Esophagus squamous epithelium (tissue), 5 donors: ENCODE measurements around the gene CIDEB. TPM values are rescaled to one million over a fixed set of nuclear protein-coding genes. Genes with fewer than 3 reads are reported as not detected.
A peak's percentile ranks its signal among the peaks of the same experiment; 100 is the strongest.

Experiments
- DNase-seq: peaks from one replicate; lab custom pipeline; 2025; lab: John Stamatoyannopoulos, UW
- H3K27ac ChIP-seq, 4 donors: fragments of 200-600 bp; sonication (generic); one replicate each; pipeline ENCODE4 v1.5.1; 2016 to 2019; ENCODE audit warnings: mild to moderate bottlenecking in 1 of 4
- H3K27me3 ChIP-seq, 4 donors: fragments of 200-600 bp; sonication (generic); 1 replicate in 3 of 4; 2 replicates in 1 of 4; pipeline versions ENCODE4 v1.5.1 to v1.6.0; 2017 to 2021; ENCODE audit warnings: antibody characterized with exemption in 1 of 4
- H3K36me3 ChIP-seq, 3 donors: fragments of 200-600 bp; sonication (generic); one replicate each; pipeline ENCODE4 v1.5.1; 2016 to 2019
- H3K4me1 ChIP-seq, 3 donors: fragments of 200-600 bp; sonication (generic); one replicate each; pipeline ENCODE4 v1.5.1; 2017 to 2019
- H3K4me3 ChIP-seq, 4 donors: fragments of 200-600 bp; sonication (generic); 1 replicate in 3 of 4; 2 replicates in 1 of 4; pipeline ENCODE4 v1.5.1; 2016 to 2019; ENCODE audit warnings: mild to moderate bottlenecking in 2 of 4, moderate library complexity in 1 of 4
- H3K9me3 ChIP-seq, 3 donors: fragments of 200-600 bp; sonication (generic); one replicate each; pipeline ENCODE4 v1.5.1; 2016 to 2019
- POLR2A ChIP-seq, 4 donors: fragments of 450-650 bp; IDR thresholded peaks; one replicate each; pipeline ENCODE4 v1.6.1; 2017; ENCODE audit warnings: antibody characterized with exemption in 4 of 4, mild to moderate bottlenecking in 4 of 4, moderate library complexity in 3 of 4
- WGBS, 2 donors: methylation state at CpG; one replicate each; pipeline ENCODE4 v1.1.5; 2018; 5-methylcytosine and 5-hydroxymethylcytosine counted together
- intact Hi-C: fragments of 100-400 bp; cut with DNase I; formaldehyde crosslinking; loops from one replicate; pipeline ENCODE4 v1.15.0; 2022
- total RNA-seq, 4 donors: library from RNA; depleted of rRNA; stranded (reverse); fragments of >200 nt; gene quantifications; one replicate each; pipeline ENCODE4 v1.1.0, GENCODE V29; 2016
- TF ChIP-seq, protein P1 (sequence below), 6 experiments: fragments of 450-650 bp in 4 of 6; fragments of 200-600 bp in 2 of 6; sonication (generic) in 2 of 6; IDR thresholded peaks; one replicate each; pipeline ENCODE4 v1.5.1; 2016 to 2019; ENCODE audit warnings: antibody characterized with exemption in 6 of 6, mild to moderate bottlenecking in 4 of 6, moderate library complexity in 4 of 6
- donor health status: DM: yes; HTN: yes; CAD: no.

Gene CIDEB
- total RNA-seq, 4 donors from 2014 or later = 18.3 to 41.4 (median 30.4) TPM

DNA sequence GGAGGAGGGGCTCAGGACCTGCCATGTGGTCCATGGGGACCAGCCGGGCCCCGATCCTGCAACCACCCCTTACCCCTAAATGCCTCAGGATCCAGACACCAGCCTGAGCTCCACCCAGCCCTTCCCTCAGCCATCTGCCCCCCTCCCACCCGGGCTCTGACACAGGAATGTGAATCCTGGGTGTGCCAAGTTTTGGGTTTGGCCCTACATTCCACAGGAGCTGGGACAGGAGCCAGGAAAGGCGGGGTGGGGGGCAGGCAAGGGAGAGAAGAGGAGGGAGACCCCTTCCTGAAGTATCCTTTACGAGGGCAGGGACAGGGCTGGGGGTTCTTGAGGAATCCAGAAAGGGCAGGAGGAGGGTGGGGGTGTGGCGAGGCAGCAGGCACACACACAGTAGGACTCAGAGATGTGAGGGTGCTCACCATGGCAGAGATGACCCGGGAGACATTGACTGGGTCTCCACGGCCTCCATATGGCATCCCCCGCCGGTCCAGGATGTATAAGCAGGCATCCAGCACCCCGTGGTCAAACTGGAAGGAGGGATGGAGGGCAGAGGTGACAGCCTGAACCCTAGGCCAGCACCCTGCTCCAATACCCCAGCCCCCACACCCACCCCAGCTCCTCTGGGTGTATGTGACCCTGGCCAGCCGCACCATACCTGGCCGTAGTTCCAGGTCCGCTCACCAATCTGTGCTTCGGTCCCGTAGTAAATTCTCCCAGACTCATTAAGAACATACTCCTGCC lies 48.3 kb downstream of the CIDEB start:
- TF ChIP-seq, protein P1, sequence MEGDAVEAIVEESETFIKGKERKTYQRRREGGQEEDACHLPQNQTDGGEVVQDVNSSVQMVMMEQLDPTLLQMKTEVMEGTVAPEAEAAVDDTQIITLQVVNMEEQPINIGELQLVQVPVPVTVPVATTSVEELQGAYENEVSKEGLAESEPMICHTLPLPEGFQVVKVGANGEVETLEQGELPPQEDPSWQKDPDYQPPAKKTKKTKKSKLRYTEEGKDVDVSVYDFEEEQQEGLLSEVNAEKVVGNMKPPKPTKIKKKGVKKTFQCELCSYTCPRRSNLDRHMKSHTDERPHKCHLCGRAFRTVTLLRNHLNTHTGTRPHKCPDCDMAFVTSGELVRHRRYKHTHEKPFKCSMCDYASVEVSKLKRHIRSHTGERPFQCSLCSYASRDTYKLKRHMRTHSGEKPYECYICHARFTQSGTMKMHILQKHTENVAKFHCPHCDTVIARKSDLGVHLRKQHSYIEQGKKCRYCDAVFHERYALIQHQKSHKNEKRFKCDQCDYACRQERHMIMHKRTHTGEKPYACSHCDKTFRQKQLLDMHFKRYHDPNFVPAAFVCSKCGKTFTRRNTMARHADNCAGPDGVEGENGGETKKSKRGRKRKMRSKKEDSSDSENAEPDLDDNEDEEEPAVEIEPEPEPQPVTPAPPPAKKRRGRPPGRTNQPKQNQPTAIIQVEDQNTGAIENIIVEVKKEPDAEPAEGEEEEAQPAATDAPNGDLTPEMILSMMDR (IDR thresholded peaks at IDR 0.05) = no peak
- TF ChIP-seq POLR2A (IDR thresholded peaks at IDR 0.05) = no peak
- Histone ChIP-seq H3K9me3 (no peaks in the 10 kb centered on the region), H3K36me3 (peaks cover 0 to 78% (median 17%) of the 10 kb centered on the region in 3 donors), H3K4me1 (peaks cover 9 to 58% (median 32%) of the 10 kb centered on the region in 3 donors), H3K4me3 (peak overlapping the region; percentile 36 to 57 (median 48)), H3K27me3 (no peaks in the 10 kb centered on the region), H3K27ac (peak overlapping the region; percentile 81 to 89 (median 87))
- 73 to 76% methylated on average over 7 to 14 of the region's 16 CpGs for WGBS, 2 donors
- no peak for DNase-seq
- intact Hi-C loops = no loop called here

DNA sequence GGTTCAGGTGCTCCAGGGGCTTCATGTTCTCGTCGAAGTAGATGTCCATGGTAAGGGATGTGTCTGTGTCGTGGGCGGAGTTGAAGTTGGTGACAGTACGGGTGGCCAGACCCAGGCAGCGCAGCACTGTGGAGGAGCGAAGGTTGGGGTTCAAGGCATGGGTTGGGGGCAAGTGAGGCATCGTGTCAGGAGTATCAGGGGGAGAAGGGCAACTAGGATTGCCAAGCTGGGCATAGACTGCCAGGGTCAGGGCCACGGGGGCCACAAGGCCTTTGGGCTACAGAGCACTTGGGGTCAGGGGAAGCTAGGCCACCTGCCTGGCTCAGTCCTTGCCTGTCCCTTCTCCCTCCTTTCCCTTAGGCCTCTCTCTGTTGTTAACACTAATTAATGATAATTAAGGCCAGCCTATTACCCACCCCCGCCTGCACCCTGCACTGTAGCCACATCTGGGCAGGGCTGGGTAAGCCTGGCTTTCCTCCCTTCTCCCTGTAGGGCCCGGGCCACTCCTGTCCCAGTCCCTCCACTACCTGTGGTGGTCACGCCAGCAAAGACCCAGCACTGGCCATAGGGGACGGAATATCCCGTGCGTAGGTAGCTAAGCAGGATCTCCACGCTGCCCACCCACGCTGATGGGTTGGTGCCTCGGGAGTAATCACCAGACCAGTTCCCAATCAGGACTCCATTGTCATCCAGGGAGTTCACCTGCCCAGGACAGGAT lies 49.1 kb downstream of the CIDEB start:
- Histone ChIP-seq H3K27me3 (no peaks in the 10 kb centered on the region), H3K36me3 (peaks cover 0 to 85% (median 24%) of the 10 kb centered on the region in 3 donors), H3K27ac (peak overlapping the region; percentile 73 to 89 (median 84)), H3K4me3 (peak overlapping the region; percentile 36 to 57 (median 48)), H3K4me1 (peaks cover 9 to 51% (median 27%) of the 10 kb centered on the region in 3 donors), H3K9me3 (no peaks in the 10 kb centered on the region)
- WGBS, 2 donors = 71 to 90% methylated on average over 7 to 16 of the region's 18 CpGs
- no peak for DNase-seq
- intact Hi-C loops = no loop called here
- TF ChIP-seq, protein P1 (IDR thresholded peaks at IDR 0.05) = no peak

DNA sequence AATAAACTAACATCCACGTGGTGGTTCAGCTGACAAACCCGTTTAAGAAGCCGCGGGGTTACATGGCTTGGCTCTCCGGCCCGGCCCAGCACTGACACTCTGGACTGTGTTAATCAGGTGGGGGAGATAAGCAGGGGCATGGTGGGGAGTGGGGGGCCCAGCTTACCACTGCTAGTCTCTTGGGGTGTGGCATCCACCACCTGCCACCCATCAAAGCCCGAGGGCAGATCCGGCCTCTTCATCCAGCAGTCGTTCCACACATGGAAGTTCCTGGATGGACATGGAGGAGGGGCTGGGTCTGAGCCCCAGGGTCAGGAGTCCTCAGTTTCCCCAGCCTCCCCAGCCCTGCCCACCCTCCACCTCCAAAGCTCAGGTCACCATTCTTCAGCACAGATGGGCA lies 49.7 kb downstream of the CIDEB start:
- H3K36me3 ChIP-seq = peaks cover 0 to 91% (median 24%) of the 10 kb centered on the region in 3 donors
- WGBS, 2 donors = 76 to 86% methylated on average over 6 of the region's 9 CpGs

DNA sequence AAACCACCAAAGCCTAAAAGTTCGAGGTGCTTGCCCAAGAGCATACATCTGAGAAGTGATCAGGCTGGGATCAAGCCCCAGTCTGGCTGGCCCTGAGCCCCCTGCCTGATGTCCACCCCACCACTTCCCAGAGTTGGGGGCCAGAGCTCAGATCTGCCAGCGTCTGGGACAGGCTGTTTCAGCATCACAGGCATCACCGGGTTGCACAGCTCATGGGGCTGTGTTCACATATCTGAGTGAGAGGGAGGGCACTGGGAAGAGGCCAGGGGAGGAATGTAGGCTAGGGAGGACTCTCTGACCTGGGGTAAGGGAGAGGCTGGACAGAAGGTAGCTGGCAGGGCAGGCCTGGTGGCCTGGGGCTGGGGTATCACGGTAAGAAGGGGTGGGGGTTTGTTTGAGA lies 50.8 kb downstream of the CIDEB start:
- no peak for DNase-seq
- WGBS, 2 donors = 74 to 77% methylated on average over 3 to 4 of the region's 4 CpGs
- intact Hi-C loops = no loop called here
- TF ChIP-seq, protein P1 (IDR thresholded peaks at IDR 0.05) = no peak
- TF ChIP-seq POLR2A (IDR thresholded peaks at IDR 0.05) = no peak
- Histone ChIP-seq H3K4me1 (peaks cover 9 to 38% (median 17%) of the 10 kb centered on the region in 3 donors), H3K36me3 (peaks cover 7 to 99% (median 24%) of the 10 kb centered on the region in 3 donors), H3K4me3 (no peak overlapping the region), H3K27ac (peak overlapping the region in 3 of 4 donors; percentile 5 to 23 (median 14)), H3K9me3 (no peaks in the 10 kb centered on the region), H3K27me3 (no peaks in the 10 kb centered on the region)

More for the DNA sequence above, 49.7 kb downstream of the CIDEB start:
- Histone ChIP-seq H3K27me3 (no peaks in the 10 kb centered on the region), H3K4me1 (peaks cover 9 to 45% (median 21%) of the 10 kb centered on the region in 3 donors), H3K4me3 (peak overlapping the region in 1 of 4 donors; percentile 51), H3K27ac (peak overlapping the region; percentile 73 to 89 (median 84)), H3K9me3 (no peaks in the 10 kb centered on the region)
- intact Hi-C loops = no loop called here
- no peak for TF ChIP-seq POLR2A (IDR thresholded peaks at IDR 0.05)
- TF ChIP-seq, protein P1 (IDR thresholded peaks at IDR 0.05) = no peak
- DNase-seq = no peak
